ENCODE results near the gene ITSN2. TPM values are rescaled to one million over a fixed set of nuclear protein-coding genes. Genes with fewer than 3 reads are reported as not detected.
"Not testable (repeated sequence)": the region's sequence is repeated elsewhere in the genome, so short reads cannot be mapped to it uniquely, and the experiment has no call there.

Gene ITSN2
- polyA plus RNA-seq, 3 donors = 15.2 to 22.5 (median 21.1) TPM

DNA sequence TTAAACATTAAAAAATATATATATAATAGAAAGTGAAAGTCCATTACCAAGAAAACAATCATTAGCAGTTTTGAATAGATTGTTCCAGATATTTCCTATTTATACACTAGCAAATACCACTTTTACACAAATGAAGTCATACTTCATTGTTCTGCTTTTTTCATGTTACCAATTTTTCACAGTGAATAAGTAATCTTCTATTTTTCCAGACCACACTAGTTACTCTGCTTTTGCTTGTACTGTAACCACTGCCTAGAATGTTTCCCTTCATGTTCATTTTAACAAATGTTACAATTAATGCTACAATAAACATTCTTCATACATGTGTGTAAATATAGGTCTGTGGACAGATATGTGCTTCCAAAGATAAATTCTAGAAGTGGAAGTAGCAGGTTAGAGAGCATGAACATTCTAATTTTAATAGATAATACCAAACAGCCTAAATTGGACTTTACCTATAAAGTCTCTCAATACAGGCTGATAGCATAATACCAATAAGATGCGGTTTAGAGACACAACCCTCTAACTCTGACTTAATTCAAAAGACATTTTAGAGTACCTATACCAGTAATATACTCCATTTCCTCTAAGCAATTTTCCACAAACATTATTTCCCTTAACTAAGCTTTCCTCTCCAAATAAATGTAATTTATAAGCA is 17.0 kb downstream of the ITSN2 start:
- no peak overlapping the region for H3K27ac ChIP-seq (ENCODE audit: low read depth, low read length)
- 79 to 100% (median 91%) methylated on average over 1 of the region's 1 CpG for WGBS, 3 donors

DNA sequence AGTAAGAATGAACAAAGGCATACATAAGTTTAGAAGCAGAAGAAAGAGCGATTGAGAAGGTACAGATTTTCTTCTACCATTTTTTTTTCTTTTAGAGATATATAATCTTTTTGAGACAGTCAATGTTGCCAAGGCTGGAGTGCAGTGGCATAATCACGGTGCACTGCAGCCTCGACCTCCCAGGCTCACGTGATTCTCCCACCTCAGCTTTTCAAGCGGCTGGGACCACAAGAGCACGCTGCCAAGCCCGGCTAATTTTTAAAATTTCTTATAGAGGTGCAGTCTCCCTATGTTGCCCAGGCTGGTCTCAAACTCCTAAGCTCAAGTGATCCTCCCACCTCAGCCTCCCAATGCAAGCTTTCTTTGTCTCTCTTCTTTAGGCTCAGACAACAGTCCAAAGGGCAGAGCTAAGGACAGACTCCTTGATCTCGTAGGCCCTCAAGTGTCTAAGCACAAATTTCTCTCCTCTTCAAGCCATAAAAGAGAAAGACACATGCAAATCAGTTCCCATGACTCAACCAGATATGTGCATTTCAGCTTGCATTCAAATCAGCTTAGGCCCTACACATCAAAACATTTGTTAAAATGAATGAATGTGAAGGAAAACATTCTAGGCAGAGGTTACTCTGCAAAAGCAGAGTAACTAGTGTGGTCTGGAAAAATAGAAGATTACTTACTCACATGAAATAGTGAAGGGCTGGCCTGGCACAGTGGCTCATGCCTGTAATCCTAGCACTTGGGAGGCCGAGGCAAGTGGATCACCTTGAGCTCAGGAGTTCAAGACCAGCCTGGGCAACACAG is 18.0 kb downstream of the ITSN2 start:
- 81 to 95% (median 91%) methylated on average over 9 of the region's 9 CpGs for WGBS, 3 donors
- H3K27ac ChIP-seq (ENCODE audit: low read depth, low read length) = no peak overlapping the region

DNA sequence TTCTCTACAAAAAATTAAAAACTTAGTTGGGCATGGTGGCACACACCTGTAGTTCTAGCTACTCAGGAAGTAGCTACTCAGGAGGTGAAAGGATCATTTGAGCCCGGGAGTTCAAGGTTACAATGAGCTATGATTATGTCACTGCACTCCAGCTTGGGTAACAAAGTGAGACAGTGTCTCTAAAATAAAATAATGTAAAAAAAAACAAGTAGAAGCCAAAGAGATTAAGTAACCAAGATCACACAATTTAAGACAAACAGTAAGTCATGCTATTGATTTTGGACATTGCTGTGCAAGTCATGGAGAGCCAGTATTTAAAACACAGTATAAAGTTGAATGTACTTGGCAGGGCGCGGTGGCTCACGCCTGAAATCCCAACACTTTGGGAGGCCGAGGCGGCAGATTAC is 20.5 kb downstream of the ITSN2 start:
- 70 to 89% (median 89%) methylated on average over 6 of the region's 6 CpGs for WGBS, 3 donors
- H3K27ac ChIP-seq (ENCODE audit: low read depth, low read length) = no peak overlapping the region

DNA sequence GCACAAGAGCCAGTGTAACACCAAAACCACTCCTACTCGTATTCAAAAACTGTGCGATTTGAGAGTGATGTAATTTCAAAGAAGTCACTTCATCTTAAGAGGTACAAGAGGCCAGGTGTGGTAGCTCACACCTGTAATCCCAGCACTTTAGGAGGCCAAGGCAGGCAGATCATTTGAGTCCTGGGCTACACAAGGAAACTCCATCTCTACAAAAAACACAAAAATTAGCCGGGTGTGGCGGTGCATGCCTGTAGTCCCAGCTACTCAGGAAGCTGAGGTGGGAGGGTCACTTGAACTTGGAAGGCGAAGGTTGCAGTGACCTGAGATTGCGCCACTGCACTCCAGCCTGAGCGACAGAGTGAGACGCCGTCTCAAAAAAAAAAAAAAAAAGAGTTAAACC is 21.2 kb downstream of the ITSN2 start:
- not testable (repeated sequence) for H3K27ac ChIP-seq (ENCODE audit: low read depth, low read length)
- WGBS, 3 donors = 58 to 71% (median 61%) methylated on average over 9 of the region's 9 CpGs

DNA sequence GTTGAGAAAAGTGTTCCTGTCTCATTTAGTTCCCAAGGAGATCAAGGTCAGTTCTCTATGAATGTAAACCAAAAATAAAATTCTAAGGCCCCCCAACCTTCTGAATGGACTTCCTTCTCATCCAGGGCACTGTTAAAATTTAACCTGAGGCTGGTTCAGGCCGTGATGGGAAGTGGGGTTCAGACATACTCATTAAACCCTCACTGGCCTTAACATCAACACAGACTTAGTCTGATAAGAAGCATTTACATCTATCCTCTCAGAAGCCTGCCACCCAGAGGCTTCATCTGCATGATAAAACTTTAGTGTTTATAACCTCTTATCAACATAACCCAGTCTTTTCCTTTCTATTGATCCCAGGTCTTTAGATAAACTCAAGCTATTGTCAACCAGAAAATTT is 22.4 kb downstream of the ITSN2 start:
- WGBS, 3 donors = 3 to 42% (median 38%) methylated on average over 1 of the region's 1 CpG
- no peak overlapping the region for H3K27ac ChIP-seq (ENCODE audit: low read depth, low read length)

DNA sequence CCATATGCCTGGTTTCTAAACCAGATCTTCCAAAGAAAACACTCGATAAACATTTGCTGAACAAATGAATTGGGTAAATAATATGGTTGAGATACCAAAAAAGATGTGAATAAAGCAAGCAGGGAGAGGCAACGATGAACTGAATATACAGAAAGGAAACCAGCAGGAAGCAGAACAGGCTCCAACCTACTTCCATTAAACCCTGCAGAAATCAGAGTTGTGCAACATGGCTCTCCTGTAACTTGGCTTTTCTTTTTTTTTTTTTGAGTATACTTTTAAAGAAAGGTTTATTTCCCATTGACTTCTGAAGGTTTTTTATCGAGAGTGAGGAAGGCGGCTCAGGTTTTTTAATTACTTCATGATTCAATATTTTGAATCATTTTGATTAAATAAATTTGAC is 23.5 kb downstream of the ITSN2 start:
- WGBS, 3 donors = 52 to 63% (median 63%) methylated on average over 4 of the region's 4 CpGs
- H3K27ac ChIP-seq (ENCODE audit: low read depth, low read length) = no peak overlapping the region

DNA sequence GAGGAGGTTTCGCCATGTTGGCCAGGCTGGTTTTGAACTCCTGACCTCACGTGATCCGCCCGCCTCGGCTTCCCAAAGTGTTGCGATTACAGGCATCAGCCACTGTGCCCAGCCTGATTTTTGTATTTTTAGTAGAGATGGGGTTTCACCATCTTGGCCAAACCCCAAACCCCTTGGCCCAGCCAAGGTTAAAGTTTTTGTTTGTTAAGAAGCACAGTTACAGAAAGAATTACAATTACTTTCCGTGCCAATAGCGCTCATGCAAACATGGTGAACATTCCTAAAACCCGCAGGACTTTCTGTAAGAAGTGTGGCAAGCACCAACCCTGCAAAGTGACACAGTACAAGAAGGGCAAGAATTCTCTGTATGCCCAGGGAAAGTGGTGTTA is 26.1 kb downstream of the ITSN2 start:
- 61 to 75% (median 69%) methylated on average over 8 to 9 of the region's 9 CpGs for WGBS, 3 donors
- no peak overlapping the region for H3K27ac ChIP-seq (ENCODE audit: low read depth, low read length)

DNA sequence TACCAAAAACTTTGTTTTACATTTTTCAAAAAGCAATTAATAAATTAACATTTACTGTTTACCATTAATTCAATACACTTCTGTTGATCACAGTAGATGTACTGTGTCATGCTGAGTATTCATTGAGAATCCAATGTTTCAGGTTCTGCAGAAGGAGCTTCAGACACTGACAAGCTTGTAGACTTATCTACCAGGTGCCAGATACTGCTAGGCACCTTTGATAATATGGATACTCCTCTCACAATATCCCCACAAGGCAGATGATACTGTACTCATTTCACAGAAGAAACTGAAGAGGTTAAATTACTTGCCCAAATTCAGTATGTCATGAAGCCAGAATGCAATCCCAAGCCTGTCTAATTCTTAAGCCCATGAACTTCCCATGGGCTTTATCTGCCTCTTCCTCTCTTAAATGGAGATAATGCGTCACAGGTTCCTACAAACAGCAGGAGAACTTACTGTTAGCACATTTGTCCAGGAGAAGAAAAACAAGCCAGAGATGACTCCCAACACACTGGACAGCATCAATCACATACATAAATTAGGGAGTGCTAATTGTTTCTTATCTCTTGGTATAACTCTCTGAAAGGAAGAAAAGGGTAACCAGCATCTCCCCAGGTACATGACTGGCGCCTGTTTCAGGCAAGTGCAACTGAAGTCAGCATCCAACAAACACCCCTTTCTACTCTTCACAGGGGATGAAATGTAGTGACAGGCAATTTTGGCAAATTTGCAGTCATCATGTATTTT is 27.4 kb downstream of the ITSN2 start:
- 50 to 77% (median 69%) methylated on average over 2 of the region's 2 CpGs for WGBS, 3 donors
- H3K27ac ChIP-seq (ENCODE audit: low read depth, low read length) = no peak overlapping the region

DNA sequence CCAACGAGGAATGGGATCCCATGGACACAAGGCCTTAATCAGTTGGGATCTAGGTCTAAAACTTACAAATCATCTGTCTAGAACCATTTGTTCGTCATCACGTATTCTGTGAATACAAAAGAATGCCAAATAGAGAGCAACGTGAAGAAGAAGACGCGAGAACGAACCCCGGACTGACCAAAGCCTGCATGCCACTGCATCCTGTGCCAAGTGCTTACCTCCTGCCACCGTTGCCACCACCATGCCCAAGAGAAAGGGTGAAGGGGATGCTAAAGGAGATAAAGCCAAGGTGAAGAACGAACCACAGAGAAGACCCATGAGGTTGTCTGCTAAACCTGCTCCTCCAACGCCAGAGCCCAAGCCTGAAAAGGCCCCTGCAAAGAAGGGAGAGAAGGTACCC is 30.2 kb downstream of the ITSN2 start:
- H3K27ac ChIP-seq (ENCODE audit: low read depth, low read length) = no peak overlapping the region
- 72 to 88% (median 76%) methylated on average over 11 of the region's 11 CpGs for WGBS, 3 donors

DNA sequence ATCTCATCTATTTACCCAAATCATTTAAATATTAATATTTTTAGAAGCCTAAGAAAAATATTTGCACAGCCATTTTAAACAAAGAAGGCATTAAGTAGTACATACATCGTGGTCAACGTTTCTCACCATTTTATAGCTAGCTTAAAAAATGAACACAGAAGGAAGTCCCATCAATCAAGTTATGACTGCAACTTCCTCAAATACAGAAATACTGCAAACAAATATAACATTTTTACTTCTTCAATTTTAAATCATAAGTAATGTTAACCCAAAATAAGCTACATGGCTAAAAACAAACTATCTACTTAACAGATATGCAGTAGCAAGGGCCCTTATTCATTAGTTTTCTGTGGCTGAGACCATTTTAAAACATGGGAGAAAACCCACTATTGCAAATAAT is 30.6 kb downstream of the ITSN2 start:
- no peak overlapping the region for H3K27ac ChIP-seq (ENCODE audit: low read depth, low read length)
- 6 to 34% (median 28%) methylated on average over 2 of the region's 2 CpGs for WGBS, 3 donors

DNA sequence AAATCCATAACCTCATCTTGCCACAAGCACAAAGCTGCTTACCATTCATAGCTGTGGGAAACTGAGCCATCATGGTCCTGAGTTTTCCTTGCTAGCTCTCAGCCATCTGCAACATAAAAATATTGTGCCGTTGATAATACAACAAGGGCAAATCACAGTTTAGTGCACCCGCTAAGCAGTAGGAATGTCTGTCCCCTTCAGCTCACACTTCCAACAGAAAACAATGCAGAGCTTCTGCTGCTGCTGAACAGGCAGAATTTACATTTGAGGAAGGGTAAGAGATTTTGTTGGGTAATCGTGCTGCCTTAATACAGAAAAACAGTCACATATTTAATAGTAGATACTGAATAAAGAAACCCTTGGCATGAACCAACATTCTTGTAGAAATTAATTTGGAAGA is 32.3 kb downstream of the ITSN2 start:
- 36 to 45% (median 39%) methylated on average over 3 of the region's 3 CpGs for WGBS, 3 donors
- no peak overlapping the region for H3K27ac ChIP-seq (ENCODE audit: low read depth, low read length)

DNA sequence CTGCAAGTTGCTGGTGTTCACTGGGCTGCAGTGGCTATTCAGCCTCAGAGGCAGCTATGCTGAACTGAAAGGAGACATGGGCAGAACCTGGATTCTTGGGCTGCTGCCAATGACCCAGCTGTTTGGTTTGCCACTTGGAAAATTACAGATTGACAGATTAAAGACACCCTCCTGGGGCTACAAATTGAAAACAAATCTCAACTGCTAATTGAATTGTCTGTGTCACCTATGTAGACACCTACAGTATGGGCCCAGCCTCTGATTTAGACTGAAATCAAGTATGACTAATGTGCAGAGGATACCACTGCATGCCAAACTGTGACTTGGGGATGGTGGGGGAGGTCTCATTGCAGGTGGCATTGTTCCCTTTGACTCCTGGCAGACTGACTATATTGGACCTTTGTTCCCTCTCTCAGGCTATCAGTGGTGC is 42.8 kb downstream of the ITSN2 start:
- no peak overlapping the region for H3K27ac ChIP-seq (ENCODE audit: low read depth, low read length)

DNA sequence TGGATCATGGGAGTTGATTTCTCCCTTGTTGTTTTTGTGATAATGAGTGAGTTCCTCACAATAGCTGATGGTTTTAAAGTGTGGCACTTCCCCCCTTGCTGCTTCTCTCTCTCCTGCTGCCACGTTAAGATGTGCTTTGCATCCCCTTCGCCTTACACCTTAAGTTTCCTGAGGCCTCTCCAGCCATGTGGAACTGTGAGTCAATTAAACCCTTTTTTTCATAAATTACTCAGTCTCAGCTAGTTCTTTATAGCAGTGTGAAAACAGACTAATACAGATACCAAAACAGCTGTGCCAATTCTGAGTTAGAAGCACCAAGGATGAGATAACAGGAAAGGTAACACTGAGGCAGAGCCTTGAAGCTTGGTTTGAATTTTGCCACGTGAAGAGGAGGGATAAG is 44.7 kb downstream of the ITSN2 start:
- WGBS, 3 donors = 74 to 82% (median 75%) methylated on average over 3 of the region's 3 CpGs
- no peak overlapping the region for H3K27ac ChIP-seq (ENCODE audit: low read depth, low read length)

DNA sequence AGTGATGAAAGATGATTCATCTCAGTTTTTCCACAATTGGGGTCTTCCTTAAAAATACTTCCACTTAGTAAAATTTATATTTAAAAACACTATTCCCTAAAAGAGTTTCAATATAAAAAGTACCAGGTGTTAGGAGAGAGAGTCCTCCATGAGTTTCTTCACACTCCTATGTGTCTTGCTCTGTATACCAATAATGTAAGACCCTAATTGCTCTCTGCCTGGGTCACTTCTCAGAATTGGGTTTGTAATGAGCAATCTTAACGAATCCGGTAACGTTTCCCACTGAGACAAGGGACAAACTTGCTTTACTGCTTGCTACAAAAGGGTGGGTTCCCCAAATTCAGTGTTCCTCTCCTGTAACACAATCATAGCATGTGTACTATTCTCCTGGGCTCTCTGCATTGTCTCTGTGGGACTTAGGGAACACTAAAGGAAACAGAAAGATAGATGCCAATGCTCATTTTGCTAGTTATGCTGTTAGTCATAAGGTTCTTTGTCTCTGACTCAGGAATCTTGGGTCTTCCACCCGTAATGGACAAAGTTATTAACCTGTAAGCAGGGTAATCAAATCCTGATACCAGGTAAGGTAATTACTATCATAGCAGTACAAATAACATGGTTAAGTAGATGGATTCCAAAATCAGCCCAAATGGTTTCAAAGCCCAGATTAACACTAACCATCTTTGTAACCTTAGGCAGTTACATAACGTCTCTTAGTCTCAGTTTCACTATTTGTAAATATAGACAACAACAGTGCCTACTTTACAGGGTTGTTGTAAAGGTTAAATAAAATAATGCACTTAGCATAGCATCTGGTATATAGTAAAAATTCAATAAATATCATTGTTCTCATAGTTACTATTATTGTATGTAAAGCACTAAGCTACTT is 46.3 kb downstream of the ITSN2 start:
- WGBS, 3 donors = 87 to 90% (median 89%) methylated on average over 5 of the region's 5 CpGs
- no peak overlapping the region for H3K27ac ChIP-seq (ENCODE audit: low read depth, low read length)

DNA sequence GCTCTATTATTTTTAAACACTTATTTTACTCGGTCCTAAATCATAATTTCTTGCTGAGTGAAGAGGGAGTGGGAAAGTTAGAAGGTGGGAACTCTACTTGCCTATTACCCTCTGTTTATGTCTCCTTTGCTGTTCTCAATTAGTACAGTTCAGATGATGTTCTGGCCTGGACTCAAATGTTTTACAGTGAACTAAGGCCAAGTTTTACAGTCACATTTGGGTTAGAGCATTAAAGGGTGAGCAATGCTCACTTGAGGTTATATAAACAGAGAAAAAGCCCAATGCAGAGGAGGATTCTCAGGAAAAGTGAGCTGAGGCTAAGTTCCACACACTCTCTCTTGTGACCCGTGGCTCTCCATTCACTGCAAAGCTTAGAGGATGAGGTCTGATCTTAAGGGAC is 52.4 kb downstream of the ITSN2 start:
- 83 to 92% (median 89%) methylated on average over 2 of the region's 2 CpGs for whole genome bisulfite sequencing, 3 donors
- no peak overlapping the region for H3K27ac ChIP-seq (ENCODE audit: low read depth, low read length)

DNA sequence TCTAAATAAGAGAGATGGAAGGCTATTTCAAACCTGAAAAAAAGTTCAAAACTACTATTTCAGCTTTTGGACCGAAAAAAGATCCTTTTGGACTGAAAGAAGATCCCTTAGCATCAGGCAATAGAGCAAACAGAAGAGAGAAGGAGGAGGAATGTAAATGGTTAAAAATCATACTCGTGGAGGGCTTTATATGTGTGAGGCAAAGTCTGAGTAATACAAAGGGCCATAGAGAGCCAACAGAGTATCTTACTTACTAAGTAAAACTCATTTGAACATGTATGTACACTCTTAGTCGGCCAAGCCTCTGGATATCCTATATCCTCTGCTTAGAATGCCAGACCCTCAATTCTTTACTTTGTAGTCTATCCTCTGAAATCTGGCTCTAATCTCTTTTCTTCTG is 55.7 kb downstream of the ITSN2 start:
- 40 to 65% (median 54%) methylated on average over 3 of the region's 3 CpGs for WGBS, 3 donors
- no peak overlapping the region for H3K27ac ChIP-seq (ENCODE audit: low read depth, low read length)

DNA sequence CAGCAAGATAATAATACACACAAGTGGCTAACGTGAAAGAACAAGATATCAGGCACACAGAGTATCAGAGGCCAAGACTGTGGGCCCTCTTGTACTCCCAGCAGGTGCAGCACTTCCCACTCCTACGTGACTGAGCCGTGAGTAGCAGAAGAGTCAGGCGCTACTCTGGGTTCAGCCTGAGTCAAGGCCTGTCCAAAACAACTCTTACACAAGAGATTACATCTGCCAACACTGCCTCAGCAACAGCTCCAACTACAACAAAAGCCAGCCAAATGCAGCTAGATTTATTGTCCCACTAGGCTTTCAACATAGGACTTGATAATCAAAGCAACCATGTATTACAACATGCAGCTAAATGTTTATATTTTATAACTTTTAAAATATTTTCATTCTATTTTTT is 56.2 kb downstream of the ITSN2 start:
- WGBS, 3 donors = 31 to 56% (median 45%) methylated on average over 4 of the region's 4 CpGs

DNA sequence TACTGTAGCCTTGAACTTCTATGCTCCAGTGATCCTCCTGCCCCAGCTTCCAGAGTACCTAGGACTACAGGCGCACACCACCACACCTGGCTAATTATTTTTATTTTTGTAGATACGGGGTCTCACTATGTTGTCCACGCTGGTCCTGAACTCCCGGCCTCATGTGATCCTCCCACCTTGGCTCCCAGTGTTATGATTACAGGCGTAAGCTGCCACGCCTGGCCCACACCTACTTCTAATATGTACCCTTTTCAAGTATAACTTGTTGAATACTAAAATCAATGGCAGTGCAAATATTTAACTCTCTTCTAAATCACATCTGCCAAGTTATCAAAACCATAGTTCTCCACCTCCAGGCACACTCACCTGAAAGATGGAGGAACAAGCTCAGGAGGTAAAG is 58.7 kb downstream of the ITSN2 start:
- 67 to 99% (median 98%) methylated on average over 6 of the region's 6 CpGs for WGBS, 3 donors
- H3K27ac ChIP-seq (ENCODE audit: low read depth, low read length) = no peak overlapping the region

More for the DNA sequence above, 56.2 kb downstream of the ITSN2 start:
- H3K27ac ChIP-seq (ENCODE audit: low read depth, low read length) = no peak overlapping the region

Data from adipose tissue (tissue), 3 donors.